OCI-LY7 (cell line): ENCODE results near the gene APOC3. TPM values are rescaled to one million over a fixed set of nuclear protein-coding genes. Genes with fewer than 3 reads are reported as not detected.

Experiments used
- BruUV-seq: library from RNA; stranded (reverse); fragments of 400-500 nt; replicated peaks from 2 replicates; lab custom pipeline; 2021; lab: Mats Ljungman, UMichigan
- CTCF ChIA-PET: fragments of 300-600 bp; sonication (Branson Sonifier 250); formaldehyde crosslinking; loops from one replicate; lab custom pipeline; 2022; ENCODE audit warnings: antibody characterized with exemption; ENCODE audit not compliant: unreplicated experiment; lab: Charles Lee
- POLR2A ChIA-PET: fragments of 300-600 bp; sonication (Branson Sonifier 250); formaldehyde crosslinking; loops from one replicate; lab custom pipeline; 2022; ENCODE audit warnings: antibody characterized with exemption; lab: Charles Lee
- DNase-seq: peaks from one replicate; pipeline ENCODE4 v3.0.0-alpha.2; 2015; ENCODE audit warnings: low spot score
- H2AFZ ChIP-seq: fragments of 200-600 bp; sonication (generic), shearing (Covaris generic); 2 replicates; pipeline ENCODE4 v1.6.1; 2014; ENCODE audit warnings: mild to moderate bottlenecking, antibody characterized with exemption, low read length, moderate library complexity
- H3K27ac ChIP-seq: fragments of 200-600 bp; sonication (generic); 2 replicates; pipeline ENCODE4 v1.5.1; 2014; ENCODE audit warnings: mixed run types, low read depth, mild to moderate bottlenecking, moderate library complexity, low read length, inconsistent platforms; ENCODE audit not compliant: poor library complexity, severe bottlenecking
- H3K36me3 ChIP-seq: fragments of 200-600 bp; sonication (generic); 2 replicates; pipeline ENCODE4 v1.6.1; 2014; ENCODE audit warnings: mild to moderate bottlenecking, antibody characterized with exemption, low read length, moderate library complexity, mixed read lengths; ENCODE audit not compliant: insufficient read depth
- H3K4me1 ChIP-seq: fragments of 200-600 bp; sonication (generic); 2 replicates; pipeline ENCODE4 v1.5.1; 2014; ENCODE audit warnings: mild to moderate bottlenecking, low read length; ENCODE audit not compliant: insufficient read depth, poor library complexity, severe bottlenecking
- H3K4me2 ChIP-seq: fragments of 200-600 bp; sonication (generic); 2 replicates; pipeline ENCODE4 v1.6.1; 2014; ENCODE audit warnings: mild to moderate bottlenecking, low read length
- H3K4me3 ChIP-seq: fragments of 200-600 bp; sonication (generic); 2 replicates; pipeline ENCODE4 v1.5.1; 2014; ENCODE audit warnings: mild to moderate bottlenecking, low read depth, low read length; ENCODE audit not compliant: poor library complexity, severe bottlenecking
- H3K79me2 ChIP-seq: fragments of 200-600 bp; sonication (generic); 2 replicates; pipeline ENCODE4 v1.6.1; 2016; ENCODE audit warnings: low read depth, mild to moderate bottlenecking, low read length, moderate library complexity, mixed read lengths; ENCODE audit not compliant: insufficient read depth
- H3K9me2 ChIP-seq: fragments of 200-600 bp; sonication (generic); 2 replicates; pipeline ENCODE4 v1.6.1; 2016; ENCODE audit warnings: mild to moderate bottlenecking, low read length, mixed read lengths; ENCODE audit not compliant: insufficient read depth
- H3K9me3 ChIP-seq: fragments of 200-600 bp; sonication (generic); 2 replicates; pipeline ENCODE4 v1.6.1; 2014; ENCODE audit warnings: mild to moderate bottlenecking, mixed run types, low read length, mixed read lengths
- H4K20me1 ChIP-seq: fragments of 200-600 bp; sonication (generic); 2 replicates; pipeline ENCODE4 v1.6.1; 2014; ENCODE audit warnings: mild to moderate bottlenecking, antibody characterized with exemption, low read length, moderate library complexity, mixed read lengths; ENCODE audit not compliant: insufficient read depth
- EZH2phosphoT487 ChIP-seq: fragments of 200-600 bp; sonication (generic); IDR thresholded peaks from 2 replicates; pipeline ENCODE4 v1.6.1; 2018; ENCODE audit warnings: low read depth, borderline replicate concordance, mild to moderate bottlenecking, mixed run types, antibody characterized with exemption, low read length, moderate library complexity, mixed read lengths
- intact Hi-C: fragments of 100-400 bp; cut with micrococcal nuclease; formaldehyde crosslinking; loops from one replicate; pipeline ENCODE4 v1.10.0; 2022; ENCODE audit not compliant: unreplicated experiment
- total RNA-seq, 2 experiments: library from RNA; depleted of rRNA in 1 of 2; stranded (reverse); fragments of >200 nt in 1 of 2; shearing (Covaris generic) in 1 of 2; gene quantifications; 2 replicates each; pipeline ENCODE4 v1.2.3, GENCODE V29; 2014 to 2022
- TF ChIP-seq, protein P1 (sequence below): fragments of 200-600 bp; sonication (generic); conservative IDR thresholded peaks from 2 replicates; pipeline ENCODE4 v1.5.1; 2014; ENCODE audit warnings: mild to moderate bottlenecking, antibody characterized with exemption, low read length, moderate library complexity, mixed read lengths

Gene APOC3
- total RNA-seq, 2 experiments from 2014 or later: not detected

DNA sequence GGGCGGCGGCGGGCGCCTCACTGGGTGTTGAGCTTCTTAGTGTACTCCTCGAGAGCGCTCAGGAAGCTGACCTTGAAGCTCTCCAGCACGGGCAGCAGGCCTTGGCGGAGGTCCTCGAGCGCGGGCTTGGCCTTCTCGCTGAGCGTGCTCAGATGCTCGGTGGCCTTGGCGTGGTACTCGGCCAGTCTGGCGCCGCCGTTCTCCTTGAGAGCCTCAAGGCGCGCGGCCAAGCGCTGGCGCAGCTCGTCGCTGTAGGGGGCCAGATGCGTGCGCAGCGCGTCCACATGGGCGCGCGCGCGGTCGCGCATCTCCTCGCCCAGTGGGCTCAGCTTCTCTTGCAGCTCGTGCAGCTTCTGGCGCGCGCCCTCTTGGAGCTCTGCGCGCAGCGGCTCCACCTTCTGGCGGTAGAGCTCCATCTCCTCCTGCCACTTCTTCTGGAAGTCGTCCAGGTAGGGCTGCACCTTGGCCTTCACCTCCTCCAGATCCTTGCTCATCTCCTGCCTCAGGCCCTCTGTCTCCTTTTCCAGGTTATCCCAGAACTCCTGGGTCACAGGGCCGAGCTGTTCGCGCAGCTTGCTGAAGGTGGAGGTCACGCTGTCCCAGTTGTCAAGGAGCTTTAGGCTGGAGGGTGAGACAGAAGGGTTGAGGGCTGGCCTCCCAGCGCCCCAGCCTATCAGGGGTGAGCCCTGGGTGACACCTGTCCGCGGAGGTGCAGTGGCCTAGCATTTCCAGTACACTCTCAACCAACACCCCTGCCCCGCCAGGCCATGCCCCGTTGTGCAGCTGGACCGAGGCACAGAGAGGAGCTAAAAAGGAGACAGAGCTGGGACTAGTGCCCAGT is 6.3 kb downstream of the APOC3 start:
- no peaks in the 10 kb centered on the region for H3K9me2 ChIP-seq
- ChIA-PET POLR2A (interaction anchor here (0.6 to 2.6 kb wide), 8 partner anchors 13 to 456 kb away, joined by 3 to 5 read pairs (median 4); partner anchors contain the start of gene APOA4), CTCF (interaction anchor here (0.6 to 1.1 kb wide), 6 partner anchors 26 to 269 kb away, joined by 3 to 5 read pairs (median 3); partner anchors contain the start of genes APOA5 and ZPR1)
- peaks cover 13% of the 10 kb centered on the region for H3K4me1 ChIP-seq
- peak overlapping the region; percentile 80 for H2AFZ ChIP-seq
- no TSS peak for BruUV-seq
- H3K27ac ChIP-seq: no peak overlapping the region
- H4K20me1 ChIP-seq: no peaks in the 10 kb centered on the region
- DNase-seq: peak; percentile 89
- intact Hi-C loops: loop anchor here (1.0 to 5.0 kb wide), 2 partner anchors 44 to 104 kb away; partner anchors contain the start of gene APOA5
- peak overlapping the region; percentile 59 for H3K4me2 ChIP-seq
- H3K9me3 ChIP-seq: no peaks in the 10 kb centered on the region
- peak overlapping the region; percentile 41 for H3K4me3 ChIP-seq
- TF ChIP-seq, protein P1, sequence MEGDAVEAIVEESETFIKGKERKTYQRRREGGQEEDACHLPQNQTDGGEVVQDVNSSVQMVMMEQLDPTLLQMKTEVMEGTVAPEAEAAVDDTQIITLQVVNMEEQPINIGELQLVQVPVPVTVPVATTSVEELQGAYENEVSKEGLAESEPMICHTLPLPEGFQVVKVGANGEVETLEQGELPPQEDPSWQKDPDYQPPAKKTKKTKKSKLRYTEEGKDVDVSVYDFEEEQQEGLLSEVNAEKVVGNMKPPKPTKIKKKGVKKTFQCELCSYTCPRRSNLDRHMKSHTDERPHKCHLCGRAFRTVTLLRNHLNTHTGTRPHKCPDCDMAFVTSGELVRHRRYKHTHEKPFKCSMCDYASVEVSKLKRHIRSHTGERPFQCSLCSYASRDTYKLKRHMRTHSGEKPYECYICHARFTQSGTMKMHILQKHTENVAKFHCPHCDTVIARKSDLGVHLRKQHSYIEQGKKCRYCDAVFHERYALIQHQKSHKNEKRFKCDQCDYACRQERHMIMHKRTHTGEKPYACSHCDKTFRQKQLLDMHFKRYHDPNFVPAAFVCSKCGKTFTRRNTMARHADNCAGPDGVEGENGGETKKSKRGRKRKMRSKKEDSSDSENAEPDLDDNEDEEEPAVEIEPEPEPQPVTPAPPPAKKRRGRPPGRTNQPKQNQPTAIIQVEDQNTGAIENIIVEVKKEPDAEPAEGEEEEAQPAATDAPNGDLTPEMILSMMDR: peak; percentile 75
- no peak for TF ChIP-seq EZH2phosphoT487
- H3K79me2 ChIP-seq: no peaks in the 10 kb centered on the region
- H3K36me3 ChIP-seq: no peaks in the 10 kb centered on the region

- BruUV-seq: no TSS peak
- Histone ChIP-seq H4K20me1 (no peaks in the 10 kb centered on the region), H3K4me2 (no peak overlapping the region), H2AFZ (no peak overlapping the region), H3K79me2 (no peaks in the 10 kb centered on the region), H3K9me3 (no peaks in the 10 kb centered on the region), H3K4me1 (peaks cover 13% of the 10 kb centered on the region), H3K4me3 (no peak overlapping the region), H3K9me2 (no peaks in the 10 kb centered on the region), H3K27ac (no peak overlapping the region), H3K36me3 (no peaks in the 10 kb centered on the region)
- DNase-seq: no peak
- ChIA-PET CTCF (interaction anchor here (0.9 kb wide), 1 partner anchor 247 kb away, joined by 3 read pairs; no protein-coding TSS in a partner anchor), POLR2A (interaction anchor here (1.0 to 2.6 kb wide), 2 partner anchors 46 to 50 kb away, joined by 4 to 5 read pairs; no protein-coding TSS in a partner anchor)
- TF ChIP-seq, protein P1: no peak
- intact Hi-C loops: loop anchor here (1.0 to 5.0 kb wide), 2 partner anchors 44 to 104 kb away; partner anchors contain the start of gene APOA5
These were observed 6.9 kb downstream of the APOC3 start for GRCh38 chr11:116836632-116836991.
